Caco-2 (cell line): ENCODE measurements around the gene CORIN. TPM values are rescaled to one million over a fixed set of nuclear protein-coding genes. Genes with fewer than 3 reads are reported as not detected.

ENCODE experiments used
- Bru-seq: library from RNA; stranded (reverse); fragments of 400-500 nt; gene quantifications from one replicate; lab custom pipeline; 2021; lab: Mats Ljungman, UMichigan
- BruChase-seq, 2 experiments: library from RNA; stranded (reverse); fragments of 400-500 nt; gene quantifications; one replicate each; lab custom pipeline; 2021; lab: Mats Ljungman, UMichigan
- BruUV-seq: library from RNA; stranded (reverse); fragments of 400-500 nt; replicated peaks from 2 replicates; lab custom pipeline; 2021; lab: Mats Ljungman, UMichigan
- CTCF ChIA-PET: fragments of 300-600 bp; sonication (Branson Sonifier 250); formaldehyde crosslinking; loops from one replicate; lab custom pipeline; 2022; ENCODE audit warnings: antibody characterized with exemption; lab: Charles Lee
- POLR2A ChIA-PET: fragments of 300-600 bp; sonication (Branson Sonifier 250); formaldehyde crosslinking; loops from one replicate; lab custom pipeline; 2022; ENCODE audit warnings: antibody characterized with exemption; lab: Charles Lee
- DNase-seq, 2 experiments: peaks; one replicate each; pipeline versions ENCODE4 v3.0.0 to v3.0.0-alpha.2; 2020 to 2022
- H3K27me3 ChIP-seq: replicated peaks from 2 replicates; pipeline ENCODE4 v1.6.0; 2011; ENCODE audit warnings: low read length; ENCODE audit not compliant: control insufficient read depth, insufficient read depth
- H3K36me3 ChIP-seq: 2 replicates; pipeline ENCODE4 v1.5.1; 2011; ENCODE audit warnings: low read length; ENCODE audit not compliant: control insufficient read depth, insufficient read depth
- H3K4me1 ChIP-seq: fragments of 250-450 bp; sonication (Bioruptor Pico); 2 replicates; pipeline ENCODE4 v1.5.1; 2020; ENCODE audit warnings: mild to moderate bottlenecking
- H3K4me3 ChIP-seq: 2 replicates; pipeline ENCODE4 v1.5.1; 2011; ENCODE audit warnings: low read depth, mild to moderate bottlenecking, control low read depth, low read length
- H3K9me3 ChIP-seq: fragments of 250-450 bp; sonication (Bioruptor Pico); 2 replicates; pipeline ENCODE4 v1.5.1; 2020; ENCODE audit warnings: mild to moderate bottlenecking, moderate library complexity
- H3K27ac Mint-ChIP-seq: one replicate; pipeline ENCODE4 v1.8.0; 2022; ENCODE audit warnings: mixed read lengths; ENCODE audit not compliant: unreplicated experiment
- H3K27me3 Mint-ChIP-seq: one replicate; pipeline ENCODE4 v1.8.0; 2022; ENCODE audit warnings: mixed read lengths; ENCODE audit not compliant: insufficient read depth, unreplicated experiment
- H3K36me3 Mint-ChIP-seq: one replicate; pipeline ENCODE4 v1.8.0; 2022; ENCODE audit warnings: mild to moderate bottlenecking, mixed read lengths; ENCODE audit not compliant: insufficient read depth, unreplicated experiment
- H3K4me1 Mint-ChIP-seq: one replicate; pipeline ENCODE4 v1.8.0; 2022; ENCODE audit warnings: low read depth, mixed read lengths; ENCODE audit not compliant: unreplicated experiment
- H3K4me3 Mint-ChIP-seq: one replicate; pipeline ENCODE4 v1.8.0; 2022; ENCODE audit warnings: mild to moderate bottlenecking, moderate library complexity, mixed read lengths; ENCODE audit not compliant: unreplicated experiment
- H3K9me3 Mint-ChIP-seq: one replicate; pipeline ENCODE4 v1.8.0; 2022; ENCODE audit warnings: mixed read lengths; ENCODE audit not compliant: unreplicated experiment
- intact Hi-C: fragments of 100-400 bp; cut with micrococcal nuclease; formaldehyde crosslinking; loops from one replicate; pipeline ENCODE4 v1.10.0; 2022; ENCODE audit not compliant: unreplicated experiment
- long read RNA-seq: library from polyadenylated mRNA; stranded (forward); transcript quantifications from one replicate; pipeline ENCODE4 v2.0.0, GENCODE V29; 2022
- total RNA-seq: library from RNA; stranded (reverse); gene quantifications from 2 replicates; pipeline ENCODE4 v1.2.3, GENCODE V29; 2022
- TF ChIP-seq, protein P1 (sequence below), 2 experiments: fragments of 200-600 bp in 1 of 2; IDR thresholded peaks; 1 replicate in 1 of 2; 2 replicates in 1 of 2; pipeline versions ENCODE4 v1.5.1 to v1.8.0; 2011 to 2022; ENCODE audit warnings: antibody characterized with exemption in 1 of 2, control low read depth in 1 of 2, inconsistent platforms in 1 of 2, low read depth in 1 of 2, low read length in 1 of 2, mild to moderate bottlenecking in 1 of 2, moderate library complexity in 1 of 2; ENCODE audit not compliant: insufficient read depth in 1 of 2, severe bottlenecking in 1 of 2, unreplicated experiment in 1 of 2

CORIN gene, protein sequence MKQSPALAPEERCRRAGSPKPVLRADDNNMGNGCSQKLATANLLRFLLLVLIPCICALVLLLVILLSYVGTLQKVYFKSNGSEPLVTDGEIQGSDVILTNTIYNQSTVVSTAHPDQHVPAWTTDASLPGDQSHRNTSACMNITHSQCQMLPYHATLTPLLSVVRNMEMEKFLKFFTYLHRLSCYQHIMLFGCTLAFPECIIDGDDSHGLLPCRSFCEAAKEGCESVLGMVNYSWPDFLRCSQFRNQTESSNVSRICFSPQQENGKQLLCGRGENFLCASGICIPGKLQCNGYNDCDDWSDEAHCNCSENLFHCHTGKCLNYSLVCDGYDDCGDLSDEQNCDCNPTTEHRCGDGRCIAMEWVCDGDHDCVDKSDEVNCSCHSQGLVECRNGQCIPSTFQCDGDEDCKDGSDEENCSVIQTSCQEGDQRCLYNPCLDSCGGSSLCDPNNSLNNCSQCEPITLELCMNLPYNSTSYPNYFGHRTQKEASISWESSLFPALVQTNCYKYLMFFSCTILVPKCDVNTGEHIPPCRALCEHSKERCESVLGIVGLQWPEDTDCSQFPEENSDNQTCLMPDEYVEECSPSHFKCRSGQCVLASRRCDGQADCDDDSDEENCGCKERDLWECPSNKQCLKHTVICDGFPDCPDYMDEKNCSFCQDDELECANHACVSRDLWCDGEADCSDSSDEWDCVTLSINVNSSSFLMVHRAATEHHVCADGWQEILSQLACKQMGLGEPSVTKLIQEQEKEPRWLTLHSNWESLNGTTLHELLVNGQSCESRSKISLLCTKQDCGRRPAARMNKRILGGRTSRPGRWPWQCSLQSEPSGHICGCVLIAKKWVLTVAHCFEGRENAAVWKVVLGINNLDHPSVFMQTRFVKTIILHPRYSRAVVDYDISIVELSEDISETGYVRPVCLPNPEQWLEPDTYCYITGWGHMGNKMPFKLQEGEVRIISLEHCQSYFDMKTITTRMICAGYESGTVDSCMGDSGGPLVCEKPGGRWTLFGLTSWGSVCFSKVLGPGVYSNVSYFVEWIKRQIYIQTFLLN
- total RNA-seq: 0.27 and 0.46 TPM in 2 replicates
- percentile 24 among the genes with signal in this experiment for Bru-seq, nascent RNA
- BruChase-seq, experiment 1, labeled RNA remaining after a 2-hour chase: percentile 32 among the genes with signal in this experiment
- BruChase-seq, experiment 2, labeled RNA remaining after a 6-hour chase: percentile 29 among the genes with signal in this experiment
- long read RNA-seq: 0 reads

- no TSS peak for BruUV-seq
- H3K9me3 Mint-ChIP-seq: no peaks in the 10 kb centered on the region
- peaks cover 6% of the 10 kb centered on the region for H3K4me1 Mint-ChIP-seq
- no peaks in the 10 kb centered on the region for H3K27me3 ChIP-seq
- no peak within 1 kb of the TSS for H3K27ac Mint-ChIP-seq
- peak within 1 kb of the TSS; percentile 64 for H3K4me3 ChIP-seq
- POLR2A ChIA-PET: interaction anchor here (1.2 kb wide), 1 partner anchor 133 kb away, joined by 3 read pairs; no protein-coding TSS in a partner anchor
- H3K4me3 Mint-ChIP-seq: peak within 1 kb of the TSS; percentile 83
- DNase-seq: no peak
- H3K4me1 ChIP-seq: no peaks in the 10 kb centered on the region
- H3K36me3 Mint-ChIP-seq: peaks cover 5% of the 10 kb centered on the region
- H3K36me3 ChIP-seq: no peaks in the 10 kb centered on the region
- intact Hi-C loops: loop anchor here (2.0 to 5.0 kb wide), 2 partner anchors 97 to 249 kb away; no protein-coding TSS in a partner anchor
- TF ChIP-seq, protein P1, sequence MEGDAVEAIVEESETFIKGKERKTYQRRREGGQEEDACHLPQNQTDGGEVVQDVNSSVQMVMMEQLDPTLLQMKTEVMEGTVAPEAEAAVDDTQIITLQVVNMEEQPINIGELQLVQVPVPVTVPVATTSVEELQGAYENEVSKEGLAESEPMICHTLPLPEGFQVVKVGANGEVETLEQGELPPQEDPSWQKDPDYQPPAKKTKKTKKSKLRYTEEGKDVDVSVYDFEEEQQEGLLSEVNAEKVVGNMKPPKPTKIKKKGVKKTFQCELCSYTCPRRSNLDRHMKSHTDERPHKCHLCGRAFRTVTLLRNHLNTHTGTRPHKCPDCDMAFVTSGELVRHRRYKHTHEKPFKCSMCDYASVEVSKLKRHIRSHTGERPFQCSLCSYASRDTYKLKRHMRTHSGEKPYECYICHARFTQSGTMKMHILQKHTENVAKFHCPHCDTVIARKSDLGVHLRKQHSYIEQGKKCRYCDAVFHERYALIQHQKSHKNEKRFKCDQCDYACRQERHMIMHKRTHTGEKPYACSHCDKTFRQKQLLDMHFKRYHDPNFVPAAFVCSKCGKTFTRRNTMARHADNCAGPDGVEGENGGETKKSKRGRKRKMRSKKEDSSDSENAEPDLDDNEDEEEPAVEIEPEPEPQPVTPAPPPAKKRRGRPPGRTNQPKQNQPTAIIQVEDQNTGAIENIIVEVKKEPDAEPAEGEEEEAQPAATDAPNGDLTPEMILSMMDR (IDR thresholded peaks at IDR 0.05; ENCODE audit: insufficient read depth in 1 of 2, low read depth in 1 of 2, low read length in 1 of 2, severe bottlenecking in 1 of 2, unreplicated experiment in 1 of 2): no peak
- no peaks in the 10 kb centered on the region for H3K9me3 ChIP-seq
- CTCF ChIA-PET: interaction anchor here (0.6 to 3.2 kb wide), 10 partner anchors 77 to 229 kb away, joined by 3 to 108 read pairs (median 10); partner anchors contain the start of gene NFXL1
- no peaks in the 10 kb centered on the region for H3K27me3 Mint-ChIP-seq
These were observed at the start of gene CORIN for GRCh38 chr4:47837908-47838294. TSS of gene CORIN (minus strand) at chr4:47838067. CDS start at chr4:47837949, 118 bp downstream.

DNA sequence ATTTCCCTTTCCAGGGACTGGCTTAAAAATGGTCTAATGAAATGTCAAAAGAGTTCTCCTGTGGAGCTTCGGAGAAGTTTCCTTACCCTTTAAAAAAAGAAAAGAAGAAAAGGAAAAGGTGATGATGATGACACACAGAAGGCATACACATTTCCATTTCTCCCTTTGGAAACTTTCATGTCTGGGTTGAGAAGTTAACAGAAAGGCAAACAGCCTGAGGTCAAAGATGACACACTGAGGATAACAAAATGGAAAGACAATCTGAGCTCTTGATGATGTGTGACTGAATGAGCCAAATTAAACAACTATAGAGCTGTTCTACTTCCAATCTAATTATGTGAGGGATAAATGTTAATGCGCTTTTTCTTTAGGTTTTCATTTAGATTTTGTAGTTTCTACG lies 44.4 kb upstream of the CORIN start:
- intact Hi-C loops: no loop called here
- Histone ChIP-seq H3K9me3 (no peaks in the 10 kb centered on the region), H3K27me3 (no peaks in the 10 kb centered on the region), H3K4me1 (0 out of 2 replicates have a peak, but pooled peaks cover 4% of the 10 kb centered on the region), H3K4me3 (no peak overlapping the region), H3K36me3 (no peaks in the 10 kb centered on the region)
- H3K4me1 Mint-ChIP-seq: peaks cover 7% of the 10 kb centered on the region
- CTCF ChIA-PET: interaction anchor here (0.6 kb wide), 1 partner anchor 14 kb away, joined by 3 read pairs; no protein-coding TSS in a partner anchor
- no peaks in the 10 kb centered on the region for H3K9me3 Mint-ChIP-seq
- no peak for DNase-seq
- no peak overlapping the region for H3K4me3 Mint-ChIP-seq
- H3K27me3 Mint-ChIP-seq: no peaks in the 10 kb centered on the region
- no TSS peak for BruUV-seq
- TF ChIP-seq, protein P1 (IDR thresholded peaks at IDR 0.05; ENCODE audit: insufficient read depth in 1 of 2, low read depth in 1 of 2, low read length in 1 of 2, severe bottlenecking in 1 of 2, unreplicated experiment in 1 of 2): no peak
- H3K36me3 Mint-ChIP-seq: peaks cover 46% of the 10 kb centered on the region
- no peak overlapping the region for H3K27ac Mint-ChIP-seq
- POLR2A ChIA-PET: no interaction called here
